K562 (cell line): Measurements from ENCODE around the gene ZNF335. TPM values are rescaled to one million over a fixed set of nuclear protein-coding genes. Genes with fewer than 3 reads are reported as not detected.

Source experiments
- BMI1 ChIP-seq: fragments of 150-350 bp; IDR thresholded peaks from 2 replicates; pipeline ENCODE4 v1.6.1; 2014; ENCODE audit warnings: low read length
- CBFA2T2 ChIP-seq: fragments of 450-650 bp; conservative IDR thresholded peaks from 2 replicates; pipeline ENCODE4 v1.6.1; 2017; ENCODE audit warnings: mild to moderate bottlenecking
- CHD4 ChIP-seq: fragments of 200-600 bp; sonication (generic); IDR thresholded peaks from 3 replicates; pipeline ENCODE4 v1.6.1; 2012; ENCODE audit warnings: low read depth, mild to moderate bottlenecking, mixed read lengths, low read length, inconsistent platforms; ENCODE audit not compliant: insufficient read depth, insufficient replicate concordance, poor library complexity, severe bottlenecking
- CTBP1 ChIP-seq: fragments of 450-650 bp; IDR thresholded peaks from 2 replicates; pipeline ENCODE4 v1.6.1; 2016; ENCODE audit warnings: borderline replicate concordance
- DMBX1 ChIP-seq: fragments of 250-450 bp; sonication (Bioruptor Pico); IDR thresholded peaks from 2 replicates; pipeline ENCODE4 v1.8.0; 2022; ENCODE audit warnings: inconsistent platforms, mild to moderate bottlenecking, moderate library complexity, borderline replicate concordance
- EHMT2 ChIP-seq: fragments of 450-650 bp; IDR thresholded peaks from 2 replicates; pipeline ENCODE4 v1.6.1; 2018; ENCODE audit warnings: antibody characterized with exemption
- EWSR1 ChIP-seq: fragments of 450-650 bp; IDR thresholded peaks from 2 replicates; pipeline ENCODE4 v1.6.1; 2018; ENCODE audit warnings: borderline replicate concordance, mild to moderate bottlenecking, low read depth, moderate library complexity; ENCODE audit not compliant: partially characterized antibody
- FOXP1 ChIP-seq: sonication (generic); formaldehyde crosslinking; IDR thresholded peaks from 2 replicates; pipeline ENCODE4 v1.8.0; 2022; ENCODE audit warnings: mild to moderate bottlenecking, missing genetic modification reagents
- NFRKB ChIP-seq: fragments of 450-650 bp; IDR thresholded peaks from 2 replicates; pipeline ENCODE4 v1.6.1; 2016; ENCODE audit warnings: low read depth
- PTBP1 ChIP-seq: fragments of 200-400 bp; formaldehyde crosslinking; IDR thresholded peaks from 2 replicates; pipeline ENCODE4 v1.6.1; 2017; ENCODE audit warnings: low read depth, low read length
- SMARCB1 ChIP-seq: IDR thresholded peaks from 2 replicates; pipeline ENCODE4 v1.6.1; 2011; ENCODE audit warnings: improper control_type of control experiment, low read depth; ENCODE audit not compliant: insufficient read length
- SMC3 ChIP-seq: conservative IDR thresholded peaks from 2 replicates; pipeline ENCODE4 v1.6.1; 2011; ENCODE audit warnings: low read depth, low read length, improper control_type of control experiment; ENCODE audit not compliant: insufficient read depth
- TAL1 ChIP-seq: fragments of 450-650 bp; IDR thresholded peaks from 2 replicates; pipeline ENCODE4 v1.6.1; 2016; ENCODE audit warnings: mild to moderate bottlenecking
- ZBED1 ChIP-seq: IDR thresholded peaks from 2 replicates; pipeline ENCODE4 v1.6.1; 2014
- ZBTB7A ChIP-seq: IDR thresholded peaks from 2 replicates; pipeline ENCODE4 v1.6.1; 2011; ENCODE audit warnings: low read depth, mild to moderate bottlenecking, low read length, moderate library complexity, borderline replicate concordance; ENCODE audit not compliant: control insufficient read depth
- ZNF644 ChIP-seq: fragments of 200-800 bp; sonication (Bioruptor generic); IDR thresholded peaks from 2 replicates; pipeline ENCODE4 v1.6.1; 2016; ENCODE audit warnings: low read depth, missing genetic modification characterization, missing compliant biosample characterization
- ZZZ3 ChIP-seq: fragments of 450-650 bp; IDR thresholded peaks from 2 replicates; pipeline ENCODE4 v1.6.1; 2016; ENCODE audit warnings: antibody characterized with exemption, mild to moderate bottlenecking, moderate library complexity
- polyA plus RNA-seq, 8 experiments: library from polyadenylated mRNA; depleted of rRNA in 4 of 8; stranded (reverse) in 5 of 8; unstranded in 3 of 8; fragments of >200 nt; fragmentation: Nextera tagmentation in 2 of 8; fragmentation: Illumina TruSeq in 1 of 8; extraction: Ambion mirVana in 2 of 8; extraction: Trizol in 1 of 8; gene quantifications; 2 replicates each; pipeline versions ENCODE4 v1.2.1 to v1.2.3, GENCODE V29; 2011 to 2014; ENCODE audit warnings: inconsistent platforms in 1 of 8, missing spikeins in 1 of 8
- total RNA-seq, 7 experiments: library from RNA; depleted of rRNA in 6 of 7; stranded (reverse); fragments of >200 nt in 6 of 7; fragmentation: Illumina TruSeq in 2 of 7; extraction: Trizol in 2 of 7; gene quantifications; 2 replicates each; pipeline versions ENCODE4 v1.2.1 to v1.2.3, GENCODE V29; 2011 to 2021; ENCODE audit warnings: low replicate concordance in 1 of 7
- TF ChIP-seq, protein P1 (sequence below): fragments of 250-450 bp; sonication (Bioruptor Pico); IDR thresholded peaks from 2 replicates; pipeline ENCODE4 v1.8.0; 2022; ENCODE audit warnings: inconsistent platforms
- TF ChIP-seq, protein P2 (sequence below): sonication (generic); formaldehyde crosslinking; IDR thresholded peaks from 2 replicates; pipeline ENCODE4 v1.8.1; 2022; ENCODE audit warnings: missing genetic modification reagents
- TF ChIP-seq, protein P3 (sequence below): sonication (generic); formaldehyde crosslinking; IDR thresholded peaks from 2 replicates; pipeline ENCODE4 v1.8.1; 2023; ENCODE audit warnings: missing genetic modification reagents, mild to moderate bottlenecking, borderline replicate concordance

Gene ZNF335
- total and polyA plus RNA-seq, 9 of the 15 experiments (the other 6 are each of a cell fraction or from before 2014, with no cell fraction given), result 0.39 to 16.0 (median 7.6) TPM

- TF ChIP-seq FOXP1 (CRISPR knock-in tag), result no peak
- no peak; the same call in 1 of the 2 replicates for TF ChIP-seq DMBX1 (CRISPR knock-in tag)
- no peak for TF ChIP-seq PTBP1
- TF ChIP-seq ZBED1, result 0 out of 2 replicates have a peak, but pooled peaks have one; percentile 57
- TF ChIP-seq ZZZ3, result no peak
- TF ChIP-seq ZNF644, result no peak
- 0 out of 2 replicates have a peak, but pooled peaks have one; percentile 3 for TF ChIP-seq EHMT2
- no peak for TF ChIP-seq CHD4
- no peak for TF ChIP-seq EWSR1
- TF ChIP-seq TAL1, result peak; percentile 27; the same call in 1 of the 2 replicates
- TF ChIP-seq, protein P1, sequence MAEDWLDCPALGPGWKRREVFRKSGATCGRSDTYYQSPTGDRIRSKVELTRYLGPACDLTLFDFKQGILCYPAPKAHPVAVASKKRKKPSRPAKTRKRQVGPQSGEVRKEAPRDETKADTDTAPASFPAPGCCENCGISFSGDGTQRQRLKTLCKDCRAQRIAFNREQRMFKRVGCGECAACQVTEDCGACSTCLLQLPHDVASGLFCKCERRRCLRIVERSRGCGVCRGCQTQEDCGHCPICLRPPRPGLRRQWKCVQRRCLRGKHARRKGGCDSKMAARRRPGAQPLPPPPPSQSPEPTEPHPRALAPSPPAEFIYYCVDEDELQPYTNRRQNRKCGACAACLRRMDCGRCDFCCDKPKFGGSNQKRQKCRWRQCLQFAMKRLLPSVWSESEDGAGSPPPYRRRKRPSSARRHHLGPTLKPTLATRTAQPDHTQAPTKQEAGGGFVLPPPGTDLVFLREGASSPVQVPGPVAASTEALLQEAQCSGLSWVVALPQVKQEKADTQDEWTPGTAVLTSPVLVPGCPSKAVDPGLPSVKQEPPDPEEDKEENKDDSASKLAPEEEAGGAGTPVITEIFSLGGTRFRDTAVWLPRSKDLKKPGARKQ (CRISPR knock-in tag), result no peak
- no peak for TF ChIP-seq SMARCB1
- 0 out of 2 replicates have a peak, but pooled peaks have one; percentile 23 for TF ChIP-seq ZBTB7A
- TF ChIP-seq, protein P2, sequence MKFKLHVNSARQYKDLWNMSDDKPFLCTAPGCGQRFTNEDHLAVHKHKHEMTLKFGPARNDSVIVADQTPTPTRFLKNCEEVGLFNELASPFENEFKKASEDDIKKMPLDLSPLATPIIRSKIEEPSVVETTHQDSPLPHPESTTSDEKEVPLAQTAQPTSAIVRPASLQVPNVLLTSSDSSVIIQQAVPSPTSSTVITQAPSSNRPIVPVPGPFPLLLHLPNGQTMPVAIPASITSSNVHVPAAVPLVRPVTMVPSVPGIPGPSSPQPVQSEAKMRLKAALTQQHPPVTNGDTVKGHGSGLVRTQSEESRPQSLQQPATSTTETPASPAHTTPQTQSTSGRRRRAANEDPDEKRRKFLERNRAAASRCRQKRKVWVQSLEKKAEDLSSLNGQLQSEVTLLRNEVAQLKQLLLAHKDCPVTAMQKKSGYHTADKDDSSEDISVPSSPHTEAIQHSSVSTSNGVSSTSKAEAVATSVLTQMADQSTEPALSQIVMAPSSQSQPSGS (CRISPR knock-in tag), result no peak
- TF ChIP-seq, protein P3, sequence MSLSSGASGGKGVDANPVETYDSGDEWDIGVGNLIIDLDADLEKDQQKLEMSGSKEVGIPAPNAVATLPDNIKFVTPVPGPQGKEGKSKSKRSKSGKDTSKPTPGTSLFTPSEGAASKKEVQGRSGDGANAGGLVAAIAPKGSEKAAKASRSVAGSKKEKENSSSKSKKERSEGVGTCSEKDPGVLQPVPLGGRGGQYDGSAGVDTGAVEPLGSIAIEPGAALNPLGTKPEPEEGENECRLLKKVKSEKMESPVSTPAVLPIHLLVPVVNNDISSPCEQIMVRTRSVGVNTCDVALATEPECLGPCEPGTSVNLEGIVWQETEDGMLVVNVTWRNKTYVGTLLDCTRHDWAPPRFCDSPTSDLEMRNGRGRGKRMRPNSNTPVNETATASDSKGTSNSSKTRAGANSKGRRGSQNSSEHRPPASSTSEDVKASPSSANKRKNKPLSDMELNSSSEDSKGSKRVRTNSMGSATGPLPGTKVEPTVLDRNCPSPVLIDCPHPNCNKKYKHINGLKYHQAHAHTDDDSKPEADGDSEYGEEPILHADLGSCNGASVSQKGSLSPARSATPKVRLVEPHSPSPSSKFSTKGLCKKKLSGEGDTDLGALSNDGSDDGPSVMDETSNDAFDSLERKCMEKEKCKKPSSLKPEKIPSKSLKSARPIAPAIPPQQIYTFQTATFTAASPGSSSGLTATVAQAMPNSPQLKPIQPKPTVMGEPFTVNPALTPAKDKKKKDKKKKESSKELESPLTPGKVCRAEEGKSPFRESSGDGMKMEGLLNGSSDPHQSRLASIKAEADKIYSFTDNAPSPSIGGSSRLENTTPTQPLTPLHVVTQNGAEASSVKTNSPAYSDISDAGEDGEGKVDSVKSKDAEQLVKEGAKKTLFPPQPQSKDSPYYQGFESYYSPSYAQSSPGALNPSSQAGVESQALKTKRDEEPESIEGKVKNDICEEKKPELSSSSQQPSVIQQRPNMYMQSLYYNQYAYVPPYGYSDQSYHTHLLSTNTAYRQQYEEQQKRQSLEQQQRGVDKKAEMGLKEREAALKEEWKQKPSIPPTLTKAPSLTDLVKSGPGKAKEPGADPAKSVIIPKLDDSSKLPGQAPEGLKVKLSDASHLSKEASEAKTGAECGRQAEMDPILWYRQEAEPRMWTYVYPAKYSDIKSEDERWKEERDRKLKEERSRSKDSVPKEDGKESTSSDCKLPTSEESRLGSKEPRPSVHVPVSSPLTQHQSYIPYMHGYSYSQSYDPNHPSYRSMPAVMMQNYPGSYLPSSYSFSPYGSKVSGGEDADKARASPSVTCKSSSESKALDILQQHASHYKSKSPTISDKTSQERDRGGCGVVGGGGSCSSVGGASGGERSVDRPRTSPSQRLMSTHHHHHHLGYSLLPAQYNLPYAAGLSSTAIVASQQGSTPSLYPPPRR (CRISPR knock-in tag), result no peak
- TF ChIP-seq CTBP1, result peak; percentile 80
- TF ChIP-seq SMC3, result no peak
- no peak for TF ChIP-seq CBFA2T2
- TF ChIP-seq BMI1, result no peak
- peak; percentile 69 for TF ChIP-seq NFRKB
Observed at GRCh38 chr20:45910670-45911485, 61.1 kb downstream of the ZNF335 start (continued).
